HepG2 (cell line): ENCODE data around the gene FAM169A. TPM values are rescaled to one million over a fixed set of nuclear protein-coding genes. Genes with fewer than 3 reads are reported as not detected.

Experiments
- ATAC-seq: fragments of 200-7000 bp; cut with Tn5 transposase; 3 replicates; pipeline ENCODE4 v1.9.1; 2020; ENCODE audit warnings: mild to moderate bottlenecking, moderate library complexity
- BruUV-seq: library from RNA; stranded (reverse); fragments of 400-500 nt; replicated peaks from 2 replicates; lab custom pipeline; 2021; lab: Mats Ljungman, UMichigan
- CTCF ChIA-PET: fragments of 300-600 bp; formaldehyde crosslinking; extraction: SDS; loops from one replicate; lab custom pipeline; 2021; ENCODE audit warnings: low total read pairs, inconsistent platforms, low intra/inter-chr PET ratio; lab: Yijun Ruan, JAX
- POLR2A ChIA-PET: fragments of 350-600 bp; sonication (Branson Sonifier 250); formaldehyde crosslinking; loops from one replicate; lab custom pipeline; 2020; ENCODE audit warnings: antibody characterized with exemption, inconsistent platforms; lab: Yijun Ruan, JAX
- DNase-seq: peaks from one replicate; pipeline ENCODE4 v3.0.0-alpha.2; 2015; ENCODE audit warnings: low spot score
- FAIRE-seq: peaks from 3 replicates; lab custom pipeline; 2011; peaks lifted over from hg19 to GRCh38; lab: Jason Lieb, UNC
- H2AFZ ChIP-seq: one replicate; pipeline ENCODE4 v1.6.1; 2011; ENCODE audit warnings: low read length, inconsistent platforms
- H3K27ac ChIP-seq: fragments of 300-600 bp; 3 replicates; pipeline ENCODE4 v1.8.0; 2011; ENCODE audit warnings: mixed run types, mild to moderate bottlenecking, mixed read lengths, low read length, inconsistent platforms; ENCODE audit not compliant: insufficient read depth; ENCODE audit errors: extremely low read length
- H3K27me3 ChIP-seq, 2 experiments: fragments of 200-600 bp in 1 of 2; 2 replicates in 1 of 2; 3 replicates in 1 of 2; pipeline versions ENCODE4 v1.6.0 to v1.8.0; 2011; ENCODE audit warnings: low read length in 2 of 2, mild to moderate bottlenecking in 2 of 2, moderate library complexity in 2 of 2, inconsistent platforms in 1 of 2; ENCODE audit not compliant: insufficient read depth in 2 of 2, control insufficient read depth in 1 of 2
- H3K36me3 ChIP-seq, 2 experiments: fragments of 200-600 bp in 1 of 2; replicated peaks in 1 of 2; 2 replicates in 1 of 2; 3 replicates in 1 of 2; pipeline versions ENCODE4 v1.5.1 to v1.8.0; 2011; ENCODE audit warnings: low read length in 2 of 2, inconsistent platforms in 1 of 2; ENCODE audit not compliant: insufficient read depth in 2 of 2, control insufficient read depth in 1 of 2
- H3K4me1 ChIP-seq: 2 replicates; pipeline ENCODE4 v1.5.1; 2012; ENCODE audit warnings: low read length, inconsistent platforms; ENCODE audit not compliant: insufficient read depth
- H3K4me2 ChIP-seq: 2 replicates; pipeline ENCODE4 v1.6.0; 2011; ENCODE audit warnings: low read depth, low read length, inconsistent platforms
- H3K4me3 ChIP-seq, 3 experiments: fragments of 200-600 bp in 1 of 3; sonication (generic), shearing (Covaris generic) in 1 of 3; replicated peaks in 1 of 3; 2 replicates each; pipeline ENCODE4 v1.5.1; 2011 to 2016; ENCODE audit warnings: low read length in 3 of 3, inconsistent platforms in 2 of 3, low read depth in 2 of 3, mild to moderate bottlenecking in 2 of 3, control low read depth in 1 of 3, mixed read lengths in 1 of 3; ENCODE audit not compliant: insufficient read depth in 1 of 3
- H3K79me2 ChIP-seq: one replicate; pipeline ENCODE4 v1.6.1; 2011; ENCODE audit warnings: low read length, inconsistent platforms; ENCODE audit not compliant: insufficient read depth
- H3K9ac ChIP-seq: 2 replicates; pipeline ENCODE4 v1.6.0; 2011; ENCODE audit warnings: mild to moderate bottlenecking, low read depth, low read length, inconsistent platforms; ENCODE audit not compliant: insufficient read depth
- H3K9me3 ChIP-seq: 2 replicates; pipeline ENCODE4 v1.5.1; 2012; ENCODE audit warnings: mild to moderate bottlenecking, low read length
- H4K20me1 ChIP-seq: 2 replicates; pipeline ENCODE4 v1.6.0; 2011; ENCODE audit warnings: inconsistent platforms, mild to moderate bottlenecking, low read length, moderate library complexity; ENCODE audit not compliant: insufficient read depth
- ARNT ChIP-seq: fragments of 450-650 bp; IDR thresholded peaks from 2 replicates; pipeline ENCODE4 v1.6.1; 2017
- FLYWCH1 ChIP-seq: sonication (generic); formaldehyde crosslinking; IDR thresholded peaks from 2 replicates; pipeline ENCODE4 v1.8.1; 2023; ENCODE audit warnings: mild to moderate bottlenecking, missing genetic modification reagents
- FOXA1 ChIP-seq, 2 experiments: fragments of 450-650 bp in 1 of 2; sonication (generic) in 1 of 2; formaldehyde crosslinking in 1 of 2; IDR thresholded peaks; 2 replicates each; pipeline versions ENCODE4 v1.4.0 to v1.6.1; 2016 to 2020; ENCODE audit warnings: missing genetic modification reagents in 1 of 2
- FOXA3 ChIP-seq: IDR thresholded peaks from 2 replicates; pipeline ENCODE4 v1.6.1; 2016; ENCODE audit warnings: missing genetic modification reagents, missing compliant biosample characterization
- GTF3A ChIP-seq: sonication (generic); formaldehyde crosslinking; conservative IDR thresholded peaks from 2 replicates; pipeline ENCODE4 v1.4.0; 2020; ENCODE audit warnings: mild to moderate bottlenecking, missing genetic modification reagents
- HMG20B ChIP-seq: conservative IDR thresholded peaks from 2 replicates; pipeline ENCODE4 v1.6.1; 2016; ENCODE audit warnings: missing genetic modification reagents, missing compliant biosample characterization
- MIXL1 ChIP-seq: IDR thresholded peaks from 2 replicates; pipeline ENCODE4 v1.6.1; 2016
- MTA3 ChIP-seq: sonication (generic); formaldehyde crosslinking; IDR thresholded peaks from 2 replicates; pipeline ENCODE4 v1.4.0; 2020; ENCODE audit warnings: missing genetic modification reagents
- POGZ ChIP-seq: sonication (generic); formaldehyde crosslinking; IDR thresholded peaks from 2 replicates; pipeline ENCODE4 v1.4.0; 2020; ENCODE audit warnings: mild to moderate bottlenecking, missing genetic modification reagents
- REL ChIP-seq: sonication (generic); formaldehyde crosslinking; conservative IDR thresholded peaks from 2 replicates; pipeline ENCODE4 v1.8.0; 2022; ENCODE audit warnings: mild to moderate bottlenecking, missing genetic modification reagents, moderate library complexity
- SNAPC5 ChIP-seq: sonication (generic); formaldehyde crosslinking; IDR thresholded peaks from 2 replicates; pipeline ENCODE4 v1.8.1; 2023; ENCODE audit warnings: mild to moderate bottlenecking, missing genetic modification reagents, borderline replicate concordance
- SYNCRIP ChIP-seq: fragments of 200-400 bp; formaldehyde crosslinking; IDR thresholded peaks from 2 replicates; pipeline ENCODE4 v1.6.1; 2018; ENCODE audit warnings: mild to moderate bottlenecking, low read depth, low read length; ENCODE audit not compliant: insufficient read depth
- TAF15 ChIP-seq: fragments of 200-400 bp; formaldehyde crosslinking; IDR thresholded peaks from one replicate; pipeline ENCODE4 v1.6.1; 2018; ENCODE audit warnings: mild to moderate bottlenecking, low read depth, low read length; ENCODE audit not compliant: poor library complexity, severe bottlenecking
- TBP ChIP-seq: sonication (generic); formaldehyde crosslinking; IDR thresholded peaks from 2 replicates; pipeline ENCODE4 v1.5.0; 2020; ENCODE audit warnings: missing genetic modification reagents
- U2AF2 ChIP-seq: fragments of 200-400 bp; formaldehyde crosslinking; IDR thresholded peaks from 2 replicates; pipeline ENCODE4 v1.6.1; 2017; ENCODE audit warnings: low read depth, mild to moderate bottlenecking, low read length
- ZMYM2 ChIP-seq: sonication (generic); formaldehyde crosslinking; IDR thresholded peaks from 2 replicates; pipeline ENCODE4 v1.8.0; 2022; ENCODE audit warnings: mild to moderate bottlenecking, missing genetic modification reagents
- ZNF280B ChIP-seq: sonication (generic); formaldehyde crosslinking; IDR thresholded peaks from 2 replicates; pipeline ENCODE4 v1.5.0; 2020; ENCODE audit warnings: missing genetic modification reagents, mild to moderate bottlenecking, borderline replicate concordance
- ZNF672 ChIP-seq: sonication (generic); formaldehyde crosslinking; IDR thresholded peaks from 2 replicates; pipeline ENCODE4 v1.8.1; 2022; ENCODE audit warnings: missing genetic modification reagents
- ZNF678 ChIP-seq: sonication (generic); formaldehyde crosslinking; IDR thresholded peaks from 2 replicates; pipeline ENCODE4 v1.4.0; 2020; ENCODE audit warnings: mild to moderate bottlenecking, missing genetic modification reagents
- ZSCAN25 ChIP-seq: sonication (generic); formaldehyde crosslinking; IDR thresholded peaks from 2 replicates; pipeline ENCODE4 v1.8.0; 2022; ENCODE audit warnings: mild to moderate bottlenecking, missing genetic modification reagents
- ZSCAN31 ChIP-seq: sonication (generic); formaldehyde crosslinking; IDR thresholded peaks from 2 replicates; pipeline ENCODE4 v1.5.0; 2020; ENCODE audit warnings: low read depth, mild to moderate bottlenecking, missing genetic modification reagents
- WGBS: methylation state at CpG from one replicate; pipeline ENCODE4 v1.1.6; 2017; ENCODE audit warnings: low lambda C conversion rate; 5-methylcytosine and 5-hydroxymethylcytosine counted together
- in situ Hi-C: cut with HindIII; loops from 2 replicates; pipeline ENCODE4 v1.10.0; 2017; ENCODE audit warnings: low pct_unique_long_range_greater_than_20kb; ENCODE audit not compliant: extremely low pct_ligation_motif_present
- intact Hi-C: fragments of 100-400 bp; cut with micrococcal nuclease; formaldehyde crosslinking; loops from one replicate; pipeline ENCODE4 v1.10.0; 2022; ENCODE audit not compliant: unreplicated experiment
- polyA plus RNA-seq, 8 experiments: library from polyadenylated mRNA; depleted of rRNA in 3 of 8; stranded (reverse) in 7 of 8; unstranded in 1 of 8; fragments of >200 nt; fragmentation: Illumina TruSeq in 4 of 8; extraction: Trizol in 4 of 8; gene quantifications; 2 replicates each; pipeline versions ENCODE4 v1.2.1 to v1.2.3, GENCODE V29; 2011 to 2016; ENCODE audit warnings: low read depth in 4 of 8, missing spikeins in 1 of 8, mixed read lengths in 1 of 8; ENCODE audit not compliant: insufficient read depth in 1 of 8
- total RNA-seq, 5 experiments: library from RNA; depleted of rRNA; stranded (reverse); fragments of >200 nt; fragmentation: Illumina TruSeq; extraction: Trizol; gene quantifications; 2 replicates each; pipeline ENCODE4 v1.2.3, GENCODE V29; 2016; ENCODE audit warnings: low read depth in 1 of 5
- TF ChIP-seq, protein P1 (sequence below): sonication (generic); formaldehyde crosslinking; IDR thresholded peaks from 2 replicates; pipeline ENCODE4 v1.8.0; 2022; ENCODE audit warnings: mild to moderate bottlenecking, missing genetic modification reagents, moderate library complexity

Gene FAM169A
- total and polyA plus RNA-seq, 2 of the 13 experiments (the other 11 are each of a cell fraction or from before 2014, with no cell fraction given) = 21.1 to 110 TPM

DNA sequence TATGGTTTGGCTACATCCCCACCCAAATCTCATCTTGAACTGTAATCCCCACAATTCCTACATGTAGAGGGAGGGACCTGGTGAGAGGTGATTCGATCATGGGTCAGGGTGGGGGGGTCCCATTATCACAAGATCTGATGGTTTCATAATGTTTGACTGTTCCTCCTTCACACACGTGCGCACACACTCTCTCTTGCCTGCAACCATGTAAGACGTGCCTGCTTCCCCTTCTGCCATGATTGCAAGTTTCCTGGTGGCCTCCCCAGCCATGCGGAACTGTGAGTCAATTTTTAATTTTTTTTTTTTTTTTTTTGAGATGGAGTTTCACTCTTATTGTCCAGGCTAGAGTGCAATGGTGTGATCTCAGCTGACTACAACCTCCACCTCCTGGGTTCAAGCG is 27.0 kb downstream of the FAM169A start (continued):
- TF ChIP-seq ZNF280B (CRISPR knock-in tag) (no peak), TAF15 (no peak), MIXL1 (CRISPR knock-in tag) (no peak), ZSCAN31 (CRISPR knock-in tag) (no peak)

GRCh38 chr5:74838262-74838661 is 27.9 kb downstream of the FAM169A start:
- no peak overlapping the region for H3K4me3 ChIP-seq
- no peak overlapping the region for H3K27ac ChIP-seq
- no peak for TF ChIP-seq ZNF672
- TF ChIP-seq ARNT = no peak
- TF ChIP-seq, protein P1, sequence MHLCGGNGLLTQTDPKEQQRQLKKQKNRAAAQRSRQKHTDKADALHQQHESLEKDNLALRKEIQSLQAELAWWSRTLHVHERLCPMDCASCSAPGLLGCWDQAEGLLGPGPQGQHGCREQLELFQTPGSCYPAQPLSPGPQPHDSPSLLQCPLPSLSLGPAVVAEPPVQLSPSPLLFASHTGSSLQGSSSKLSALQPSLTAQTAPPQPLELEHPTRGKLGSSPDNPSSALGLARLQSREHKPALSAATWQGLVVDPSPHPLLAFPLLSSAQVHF (CRISPR knock-in tag) = no peak
- TF ChIP-seq ZNF678 (CRISPR knock-in tag) = no peak
- no peak for TF ChIP-seq ZSCAN25
- no peak for TF ChIP-seq SYNCRIP
- no peak for TF ChIP-seq MTA3
- no peak for TF ChIP-seq FOXA1 (IDR thresholded peaks at IDR 0.05)
- no peak for TF ChIP-seq FOXA1 (CRISPR knock-in tag; IDR thresholded peaks at IDR 0.05)
- no peak for TF ChIP-seq SNAPC5 (CRISPR knock-in tag)
- TF ChIP-seq TBP = no peak
- TF ChIP-seq FOXA3 = no peak
- no peak for TF ChIP-seq U2AF2
- no peak for TF ChIP-seq HMG20B (CRISPR knock-in tag)
- TF ChIP-seq REL (CRISPR knock-in tag) = no peak
- no peak for TF ChIP-seq POGZ (CRISPR knock-in tag)
- TF ChIP-seq GTF3A (CRISPR knock-in tag) = no peak
- TF ChIP-seq FLYWCH1 (CRISPR knock-in tag) = no peak
- TF ChIP-seq ZMYM2 (CRISPR knock-in tag) = no peak
- no peaks in the 10 kb centered on the region for H3K9me3 ChIP-seq
- WGBS = 91% methylated on average over 2 of the region's 2 CpGs
- no peaks in the 10 kb centered on the region for H3K27me3 ChIP-seq
- FAIRE-seq = no peak
- peaks cover 6% of the 10 kb centered on the region; the same call in 1 of the 2 replicates for H4K20me1 ChIP-seq
- no TSS peak for BruUV-seq
- ChIA-PET CTCF (no interaction called here), POLR2A (interaction anchor here (1.0 kb wide), 1 partner anchor 10 kb away, joined by 3 read pairs; no protein-coding TSS in a partner anchor)
- no peak for ATAC-seq
- DNase-seq = no peak
- H3K4me2 ChIP-seq = no peak overlapping the region
- H3K79me2 ChIP-seq = peaks cover 32% of the 10 kb centered on the region
- H3K36me3 ChIP-seq = peaks cover 7 to 49% of the 10 kb centered on the region in 2 experiments
- peaks cover 50% of the 10 kb centered on the region for H3K4me1 ChIP-seq
- H3K9ac ChIP-seq = no peak overlapping the region
- in situ Hi-C loops (no loop called here), intact Hi-C loops (no loop called here)
- no peak overlapping the region for H2AFZ ChIP-seq
